Ascending aorta (tissue), 2 donors: ENCODE data around the gene MORC2. TPM values are rescaled to one million over a fixed set of nuclear protein-coding genes. Genes with fewer than 3 reads are reported as not detected.

ENCODE experiments used
- DNase-seq, 2 donors: peaks; one replicate each; pipeline ENCODE4 v3.0.0-alpha.2; 2019; ENCODE audit warnings: low spot score in 2 of 2
- H3K27ac ChIP-seq, 2 donors: fragments of 200-600 bp; sonication (generic); one replicate each; pipeline ENCODE4 v1.5.1; 2016 to 2017; ENCODE audit warnings: mild to moderate bottlenecking in 1 of 2
- H3K27me3 ChIP-seq: fragments of 200-600 bp; sonication (generic); one replicate; pipeline ENCODE4 v1.5.1; 2017
- H3K36me3 ChIP-seq, 2 donors: fragments of 200-600 bp; sonication (generic); one replicate each; pipeline ENCODE4 v1.5.1; 2016
- H3K4me1 ChIP-seq, 2 donors: fragments of 200-600 bp; sonication (generic); one replicate each; pipeline ENCODE4 v1.5.1; 2016 to 2017; ENCODE audit warnings: mild to moderate bottlenecking in 1 of 2
- H3K4me3 ChIP-seq, 2 donors: fragments of 200-600 bp; sonication (generic); one replicate each; pipeline ENCODE4 v1.5.1; 2016 to 2017; ENCODE audit warnings: mild to moderate bottlenecking in 1 of 2
- H3K9me3 ChIP-seq, 2 donors: fragments of 200-600 bp; sonication (generic); one replicate each; pipeline ENCODE4 v1.5.1; 2016
- CTCF ChIP-seq, 3 experiments: fragments of 200-600 bp in 2 of 3; fragments of 450-650 bp in 1 of 3; sonication (generic) in 2 of 3; IDR thresholded peaks; one replicate each; pipeline ENCODE4 v1.5.1; 2016 to 2019; ENCODE audit warnings: antibody characterized with exemption in 3 of 3, mild to moderate bottlenecking in 1 of 3, moderate library complexity in 1 of 3
- intact Hi-C: fragments of 100-400 bp; cut with DNase I; formaldehyde crosslinking; loops from one replicate; pipeline ENCODE4 v1.15.1; 2023
- total RNA-seq: library from RNA; depleted of rRNA; stranded (reverse); fragments of >200 nt; gene quantifications from one replicate; pipeline ENCODE4 v1.1.0, GENCODE V29; 2016

MORC2 gene
- total RNA-seq, 1 donor from 2014 or later: 38.6 TPM

GRCh38 chr22:30877662-30878515, 90.7 kb downstream of the MORC2 start:
- H3K27ac ChIP-seq: no peak overlapping the region
- H3K27me3 ChIP-seq: no peaks in the 10 kb centered on the region
- H3K36me3 ChIP-seq: no peaks in the 10 kb centered on the region
- H3K9me3 ChIP-seq: no peaks in the 10 kb centered on the region
- TF ChIP-seq CTCF (IDR thresholded peaks at IDR 0.05): no peak
- intact Hi-C loops: no loop called here
- DNase-seq: no peak
- H3K4me3 ChIP-seq: no peak overlapping the region
- peaks cover 0 to 6% of the 10 kb centered on the region in 2 donors for H3K4me1 ChIP-seq

GRCh38 chr22:30876915-30877553, 91.5 kb downstream of the MORC2 start:
- no peaks in the 10 kb centered on the region for H3K9me3 ChIP-seq
- no peak for TF ChIP-seq CTCF (IDR thresholded peaks at IDR 0.05)
- no peak for DNase-seq
- H3K4me3 ChIP-seq: no peak overlapping the region
- H3K36me3 ChIP-seq: no peaks in the 10 kb centered on the region
- intact Hi-C loops: no loop called here
- no peak overlapping the region for H3K27ac ChIP-seq
- peaks cover 0 to 6% of the 10 kb centered on the region in 2 donors for H3K4me1 ChIP-seq
- no peaks in the 10 kb centered on the region for H3K27me3 ChIP-seq

GRCh38 chr22:30876221-30876751, 92.3 kb downstream of the MORC2 start:
- TF ChIP-seq CTCF (IDR thresholded peaks at IDR 0.05): no peak
- peaks cover 0 to 6% of the 10 kb centered on the region in 2 donors for H3K4me1 ChIP-seq
- intact Hi-C loops: no loop called here
- no peak overlapping the region for H3K27ac ChIP-seq
- H3K9me3 ChIP-seq: no peaks in the 10 kb centered on the region
- H3K4me3 ChIP-seq: no peak overlapping the region
- DNase-seq: no peak
- no peaks in the 10 kb centered on the region for H3K27me3 ChIP-seq
- H3K36me3 ChIP-seq: no peaks in the 10 kb centered on the region

GRCh38 chr22:30875481-30876215, 92.9 kb downstream of the MORC2 start:
- Histone ChIP-seq H3K36me3 (no peaks in the 10 kb centered on the region), H3K27me3 (no peaks in the 10 kb centered on the region), H3K9me3 (no peaks in the 10 kb centered on the region), H3K27ac (no peak overlapping the region), H3K4me3 (no peak overlapping the region), H3K4me1 (peaks cover 0 to 6% of the 10 kb centered on the region in 2 donors)
- intact Hi-C loops: no loop called here
- no peak for DNase-seq
- no peak for TF ChIP-seq CTCF (IDR thresholded peaks at IDR 0.05)

Other genes with a start within 250 kb of the MORC2 start
- 46.2 TPM for gene TUG1, start 491 bp upstream of the MORC2 start, total RNA-seq
- gene SMTN, start 112.5 kb upstream of the MORC2 start, total RNA-seq: 671 TPM
- 1,262 TPM for gene SELENOM, start 138.8 kb upstream of the MORC2 start, total RNA-seq
- 1.3 TPM for gene INPP5J, start 154.2 kb upstream of the MORC2 start, total RNA-seq
- gene PLA2G3, start 171.7 kb upstream of the MORC2 start, total RNA-seq: not detected
- gene RNF185, start 191.4 kb upstream of the MORC2 start, total RNA-seq: 29.8 TPM
- gene LIMK2, start 243.5 kb upstream of the MORC2 start, total RNA-seq: 18.4 TPM